SU-DHL-6 (cell line): ENCODE data around the gene GNPNAT1.

Experiments used
- H2AFZ ChIP-seq: fragments of 200-600 bp; sonication (generic); 2 replicates; pipeline ENCODE4 v1.6.1; 2014; ENCODE audit warnings: low read depth, mild to moderate bottlenecking, moderate library complexity, mixed read lengths, antibody characterized with exemption, low read length; ENCODE audit not compliant: severe bottlenecking
- H3F3A ChIP-seq: fragments of 200-600 bp; shearing (Covaris generic); 2 replicates; pipeline ENCODE4 v1.6.0; 2016; ENCODE audit warnings: antibody characterized with exemption, mild to moderate bottlenecking; ENCODE audit not compliant: insufficient read depth
- H3K27ac ChIP-seq: fragments of 200-600 bp; sonication (generic); 2 replicates; pipeline ENCODE4 v1.5.1; 2016; ENCODE audit warnings: low read depth, mild to moderate bottlenecking, low read length, moderate library complexity, mixed read lengths
- H3K27me3 ChIP-seq: fragments of 200-600 bp; sonication (generic), shearing (Covaris generic); 2 replicates; pipeline ENCODE4 v1.6.0; 2014; ENCODE audit warnings: mild to moderate bottlenecking, low read length
- H3K36me3 ChIP-seq: fragments of 200-600 bp; sonication (generic); 2 replicates; pipeline ENCODE4 v1.6.1; 2014; ENCODE audit warnings: mild to moderate bottlenecking, low read length, mixed read lengths
- H3K4me2 ChIP-seq: fragments of 300-600, 200-600 bp; shearing (Covaris generic), sonication (generic); 2 replicates; pipeline ENCODE4 v1.6.0; 2014; ENCODE audit warnings: low read length, low read depth, mild to moderate bottlenecking; ENCODE audit not compliant: poor library complexity, severe bottlenecking
- H3K4me3 ChIP-seq: fragments of 200-600 bp; sonication (generic); 2 replicates; pipeline ENCODE4 v1.5.1; 2014; ENCODE audit warnings: antibody characterized with exemption, low read length, mild to moderate bottlenecking, mixed read lengths; ENCODE audit not compliant: insufficient read depth, poor library complexity, severe bottlenecking
- H3K79me2 ChIP-seq: fragments of 200-600 bp; sonication (generic); 2 replicates; pipeline ENCODE4 v1.6.1; 2014; ENCODE audit warnings: mild to moderate bottlenecking, low read length, moderate library complexity; ENCODE audit not compliant: insufficient read depth
- H3K9ac ChIP-seq: fragments of 200-600 bp; sonication (generic); 2 replicates; pipeline ENCODE4 v1.7.0; 2014; ENCODE audit warnings: mild to moderate bottlenecking, low read length
- H3K9me2 ChIP-seq: fragments of 200-600 bp; sonication (generic); replicated peaks from 2 replicates; pipeline ENCODE4 v1.6.1; 2014; ENCODE audit warnings: low read length; ENCODE audit not compliant: insufficient read depth
- H3K9me3 ChIP-seq: fragments of 200-600 bp; sonication (generic); 2 replicates; pipeline ENCODE4 v1.6.1; 2014; ENCODE audit warnings: low read length, mixed read lengths; ENCODE audit not compliant: insufficient read depth
- H4K20me1 ChIP-seq: fragments of 200-600 bp; sonication (generic); 2 replicates; pipeline ENCODE4 v1.6.1; 2014; ENCODE audit warnings: low read depth, mild to moderate bottlenecking, antibody characterized with exemption, low read length, moderate library complexity, mixed read lengths
- EZH2phosphoT487 ChIP-seq: fragments of 200-600 bp; sonication (generic), shearing (Covaris generic); conservative IDR thresholded peaks from 2 replicates; pipeline ENCODE4 v1.6.1; 2018; ENCODE audit warnings: mild to moderate bottlenecking, antibody characterized with exemption, low read length, moderate library complexity, mixed read lengths
- TF ChIP-seq, protein P1 (sequence below): fragments of 200-600 bp; sonication (generic); IDR thresholded peaks from one replicate; pipeline ENCODE4 v1.5.1; 2017; ENCODE audit warnings: antibody characterized with exemption, mild to moderate bottlenecking, low read length, moderate library complexity; ENCODE audit not compliant: insufficient read depth, poor library complexity, severe bottlenecking

Gene GNPNAT1

DNA sequence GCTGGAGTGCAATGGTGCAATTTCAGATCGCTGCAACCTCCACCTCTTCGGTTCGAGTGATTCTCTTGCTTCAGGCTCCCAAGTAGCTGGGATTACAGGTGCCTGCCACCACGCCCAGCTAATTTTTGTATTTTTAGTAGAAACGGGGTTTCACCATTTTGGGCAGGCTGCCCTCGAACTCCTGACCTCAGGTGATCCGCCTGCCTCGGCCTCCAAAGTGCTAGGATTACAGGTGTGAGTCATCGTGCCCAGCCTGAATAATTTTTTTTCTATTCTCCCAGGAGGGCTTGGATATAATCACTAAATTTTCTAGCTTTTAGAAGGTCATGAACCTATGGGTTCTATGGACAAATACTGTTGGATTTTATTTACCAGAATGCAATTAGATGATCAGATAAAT is 44.7 kb upstream of the GNPNAT1 start:
- no peaks in the 10 kb centered on the region for H3F3A ChIP-seq
- H3K4me3 ChIP-seq: no peak overlapping the region
- no peak overlapping the region for H3K4me2 ChIP-seq
- H3K36me3 ChIP-seq: no peaks in the 10 kb centered on the region
- no peak overlapping the region for H3K9ac ChIP-seq
- no peak overlapping the region for H2AFZ ChIP-seq
- H4K20me1 ChIP-seq: no peaks in the 10 kb centered on the region
- H3K9me3 ChIP-seq: no peaks in the 10 kb centered on the region
- no peaks in the 10 kb centered on the region for H3K27me3 ChIP-seq
- H3K27ac ChIP-seq: no peak overlapping the region
- no peak for TF ChIP-seq EZH2phosphoT487
- TF ChIP-seq, protein P1, sequence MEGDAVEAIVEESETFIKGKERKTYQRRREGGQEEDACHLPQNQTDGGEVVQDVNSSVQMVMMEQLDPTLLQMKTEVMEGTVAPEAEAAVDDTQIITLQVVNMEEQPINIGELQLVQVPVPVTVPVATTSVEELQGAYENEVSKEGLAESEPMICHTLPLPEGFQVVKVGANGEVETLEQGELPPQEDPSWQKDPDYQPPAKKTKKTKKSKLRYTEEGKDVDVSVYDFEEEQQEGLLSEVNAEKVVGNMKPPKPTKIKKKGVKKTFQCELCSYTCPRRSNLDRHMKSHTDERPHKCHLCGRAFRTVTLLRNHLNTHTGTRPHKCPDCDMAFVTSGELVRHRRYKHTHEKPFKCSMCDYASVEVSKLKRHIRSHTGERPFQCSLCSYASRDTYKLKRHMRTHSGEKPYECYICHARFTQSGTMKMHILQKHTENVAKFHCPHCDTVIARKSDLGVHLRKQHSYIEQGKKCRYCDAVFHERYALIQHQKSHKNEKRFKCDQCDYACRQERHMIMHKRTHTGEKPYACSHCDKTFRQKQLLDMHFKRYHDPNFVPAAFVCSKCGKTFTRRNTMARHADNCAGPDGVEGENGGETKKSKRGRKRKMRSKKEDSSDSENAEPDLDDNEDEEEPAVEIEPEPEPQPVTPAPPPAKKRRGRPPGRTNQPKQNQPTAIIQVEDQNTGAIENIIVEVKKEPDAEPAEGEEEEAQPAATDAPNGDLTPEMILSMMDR: no peak
- no peaks in the 10 kb centered on the region for H3K79me2 ChIP-seq
- H3K9me2 ChIP-seq: no peaks in the 10 kb centered on the region

DNA sequence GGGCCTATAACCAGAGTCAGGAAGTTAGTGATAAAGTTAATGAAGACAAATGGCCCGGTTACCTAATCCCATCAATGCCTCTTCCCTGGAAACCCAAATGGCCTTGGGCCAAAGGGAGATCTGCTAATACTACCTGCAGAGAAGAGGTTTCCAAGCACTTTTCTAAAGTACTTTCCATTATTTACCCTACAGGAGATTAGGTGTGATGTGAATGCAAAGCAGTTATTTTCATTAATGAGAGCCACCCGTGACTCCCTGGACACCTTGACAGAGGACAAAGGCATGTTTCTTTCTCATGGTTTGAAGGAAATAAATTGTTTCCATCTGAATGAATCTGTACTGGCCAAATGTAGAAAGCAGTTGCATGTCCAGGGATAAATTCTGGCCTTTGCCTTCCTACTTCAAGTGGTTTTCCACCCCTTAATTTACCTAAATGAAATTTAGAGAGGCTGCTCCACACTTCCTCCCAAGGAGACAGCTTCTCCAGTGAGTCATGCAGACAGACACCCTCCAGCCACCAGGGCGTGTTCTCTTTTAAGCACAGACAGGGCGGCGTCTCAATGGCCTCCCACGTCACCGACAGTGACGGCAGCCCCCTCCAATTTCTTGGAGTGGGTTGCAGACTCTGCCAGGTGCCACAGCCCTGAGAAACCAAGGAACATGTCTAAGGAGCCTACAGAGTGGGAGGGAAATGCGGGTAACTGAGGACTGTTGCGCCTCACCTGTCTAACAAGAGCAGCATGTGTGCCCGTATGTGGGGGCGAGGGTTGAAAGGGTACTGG is 43.9 kb upstream of the GNPNAT1 start:
- H3K9ac ChIP-seq: no peak overlapping the region
- H2AFZ ChIP-seq: no peak overlapping the region

DNA sequence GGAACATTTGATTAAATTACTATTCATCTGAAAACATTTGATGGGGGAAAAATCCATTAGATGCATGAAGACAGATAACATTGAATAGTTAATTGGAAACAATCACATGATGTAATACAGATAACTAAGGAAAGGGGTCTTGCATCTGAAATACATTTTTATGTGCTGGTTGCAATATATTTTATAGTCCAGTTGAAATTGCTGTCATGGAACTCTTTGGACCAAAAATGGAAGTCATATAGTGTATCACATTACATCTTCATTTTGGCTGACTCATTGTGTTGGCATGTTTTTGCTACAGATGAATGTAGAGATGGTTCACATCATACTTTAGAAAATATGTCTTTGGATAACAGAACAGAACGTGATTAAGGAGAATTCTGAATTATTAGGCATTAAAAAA is 43.0 kb upstream of the GNPNAT1 start:
- Histone ChIP-seq H3F3A (no peaks in the 10 kb centered on the region), H3K79me2 (no peaks in the 10 kb centered on the region), H3K36me3 (no peaks in the 10 kb centered on the region), H3K4me2 (no peak overlapping the region), H3K27me3 (no peaks in the 10 kb centered on the region), H3K4me3 (no peak overlapping the region), H4K20me1 (no peaks in the 10 kb centered on the region), H2AFZ (no peak overlapping the region), H3K9me3 (no peaks in the 10 kb centered on the region), H3K27ac (no peak overlapping the region), H3K9ac (no peak overlapping the region), H3K9me2 (no peaks in the 10 kb centered on the region)
- TF ChIP-seq, protein P1: no peak
- no peak for TF ChIP-seq EZH2phosphoT487

More for the DNA sequence above, 43.9 kb upstream of the GNPNAT1 start:
- H3F3A ChIP-seq: no peaks in the 10 kb centered on the region
- TF ChIP-seq EZH2phosphoT487: no peak
- TF ChIP-seq, protein P1: no peak
- no peaks in the 10 kb centered on the region for H3K9me3 ChIP-seq
- H3K79me2 ChIP-seq: no peaks in the 10 kb centered on the region
- no peaks in the 10 kb centered on the region for H3K27me3 ChIP-seq
- H3K4me2 ChIP-seq: no peak overlapping the region
- no peak overlapping the region for H3K27ac ChIP-seq
- H3K4me3 ChIP-seq: no peak overlapping the region
- no peaks in the 10 kb centered on the region for H4K20me1 ChIP-seq
- no peaks in the 10 kb centered on the region for H3K9me2 ChIP-seq
- no peaks in the 10 kb centered on the region for H3K36me3 ChIP-seq
